Midbrain (tissue), 1 donor: ENCODE results near the gene FOXP1.
"Not testable (repeated sequence)": the region's sequence is repeated elsewhere in the genome, so short reads cannot be mapped to it uniquely, and the experiment has no call there.

Experiments
- DNase-seq: peaks from one replicate; lab custom pipeline; 2025; lab: John Stamatoyannopoulos, UW

The FOXP1 gene

DNA sequence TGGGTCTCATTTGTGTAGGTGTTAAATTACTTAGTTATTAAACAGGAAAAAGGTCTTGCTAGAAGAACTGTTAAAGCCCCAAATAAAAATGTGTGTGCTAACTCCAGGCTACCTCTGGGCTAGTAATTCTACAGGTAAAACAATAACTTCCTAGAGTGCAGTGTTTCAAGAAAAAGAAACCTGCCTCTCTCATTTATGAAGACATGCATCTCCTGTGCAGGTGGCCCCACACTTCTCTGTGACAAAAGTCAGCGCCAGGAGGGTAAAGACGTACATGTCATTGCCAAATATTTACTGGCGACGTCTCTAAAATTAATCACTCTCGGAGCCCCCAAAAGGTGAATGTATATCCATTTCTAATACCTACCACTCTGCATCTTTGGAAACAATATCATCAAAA, 131.7 kb downstream of the FOXP1 start:
- no peak for DNase-seq

DNA sequence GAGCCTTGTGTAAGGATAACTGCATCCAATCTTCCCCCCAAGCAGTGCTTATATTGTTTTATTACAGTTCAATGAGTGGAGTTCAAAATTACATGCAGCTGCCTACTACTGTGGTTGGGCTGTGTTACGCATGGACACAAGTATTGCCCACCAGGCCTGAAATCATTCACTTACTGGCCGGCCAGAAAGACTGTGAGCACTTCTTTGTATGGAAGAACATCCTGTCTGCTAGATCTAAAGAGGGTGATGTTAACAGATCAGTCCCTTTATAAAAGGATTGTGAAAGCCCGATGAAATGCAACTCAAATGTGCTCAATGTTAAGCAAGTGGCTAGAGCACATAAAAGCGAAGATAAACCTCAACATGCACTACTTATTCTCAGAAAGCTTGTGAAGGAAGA, 132.5 kb downstream of the FOXP1 start:
- no peak for DNase-seq

DNA sequence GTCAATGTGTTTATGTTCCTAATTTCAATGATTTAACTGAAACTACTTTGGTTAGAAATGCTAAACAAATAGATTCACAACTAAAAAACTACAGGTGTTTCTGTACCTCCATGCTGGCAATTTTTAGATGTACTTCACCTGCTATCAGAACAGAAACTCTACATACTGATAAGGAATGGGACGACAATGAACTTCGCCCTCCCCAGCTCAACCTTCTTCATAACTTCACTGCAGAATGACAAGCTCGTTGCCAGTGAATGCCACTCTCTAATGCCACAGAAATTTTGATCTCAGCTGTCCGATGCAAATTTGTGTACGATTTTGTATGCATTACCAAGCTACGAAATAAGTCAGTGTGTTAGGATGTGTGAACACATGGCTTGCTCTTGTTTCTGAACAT, 133.4 kb downstream of the FOXP1 start:
- no peak for DNase-seq

DNA sequence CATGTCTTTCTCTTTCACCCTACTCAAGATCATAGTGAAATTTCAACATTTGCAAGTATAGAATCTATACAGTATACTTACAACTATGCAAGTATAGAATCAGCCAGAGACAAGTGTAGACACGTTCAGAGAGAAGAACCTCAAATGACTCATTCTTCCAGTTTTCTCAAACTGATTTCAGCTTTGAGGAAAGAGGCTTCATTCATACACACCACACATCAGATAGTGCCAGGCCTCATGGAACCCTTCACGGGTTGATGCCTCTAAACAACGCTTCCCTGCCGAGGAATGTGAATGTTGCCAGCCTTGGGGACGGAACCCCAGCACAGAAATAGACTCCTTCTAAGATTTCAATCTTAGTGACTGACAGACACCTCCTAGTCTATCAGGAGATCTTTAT, 135.7 kb downstream of the FOXP1 start:
- no peak for DNase-seq

GRCh38 chr3:71447197-71447596, 136.3 kb downstream of the FOXP1 start:
- DNase-seq: no peak

DNA sequence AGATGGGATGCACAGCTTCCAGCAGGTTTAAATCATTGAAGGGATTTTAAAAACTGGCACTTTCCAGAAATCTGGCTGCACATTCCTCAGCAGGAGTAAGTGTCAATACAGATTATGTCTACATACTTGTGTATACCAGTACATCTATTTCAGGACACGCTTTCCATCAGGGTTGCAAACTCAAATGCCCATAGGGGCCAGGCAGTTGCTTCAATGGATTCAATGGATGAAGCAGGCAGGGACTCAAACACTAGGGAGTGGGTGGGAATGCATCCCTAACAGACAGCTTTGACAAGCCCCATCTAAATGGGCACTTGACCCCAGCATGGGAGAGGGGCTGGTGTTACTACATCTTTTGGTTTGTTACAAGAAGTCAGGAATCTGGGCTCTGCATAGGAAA, 136.8 kb downstream of the FOXP1 start:
- no peak for DNase-seq

GRCh38 chr3:71446260-71446659, 137.3 kb downstream of the FOXP1 start:
- no peak for DNase-seq

- DNase-seq: no peak
Measured at GRCh38 chr3:71444861-71445259, 138.7 kb downstream of the FOXP1 start.

DNA sequence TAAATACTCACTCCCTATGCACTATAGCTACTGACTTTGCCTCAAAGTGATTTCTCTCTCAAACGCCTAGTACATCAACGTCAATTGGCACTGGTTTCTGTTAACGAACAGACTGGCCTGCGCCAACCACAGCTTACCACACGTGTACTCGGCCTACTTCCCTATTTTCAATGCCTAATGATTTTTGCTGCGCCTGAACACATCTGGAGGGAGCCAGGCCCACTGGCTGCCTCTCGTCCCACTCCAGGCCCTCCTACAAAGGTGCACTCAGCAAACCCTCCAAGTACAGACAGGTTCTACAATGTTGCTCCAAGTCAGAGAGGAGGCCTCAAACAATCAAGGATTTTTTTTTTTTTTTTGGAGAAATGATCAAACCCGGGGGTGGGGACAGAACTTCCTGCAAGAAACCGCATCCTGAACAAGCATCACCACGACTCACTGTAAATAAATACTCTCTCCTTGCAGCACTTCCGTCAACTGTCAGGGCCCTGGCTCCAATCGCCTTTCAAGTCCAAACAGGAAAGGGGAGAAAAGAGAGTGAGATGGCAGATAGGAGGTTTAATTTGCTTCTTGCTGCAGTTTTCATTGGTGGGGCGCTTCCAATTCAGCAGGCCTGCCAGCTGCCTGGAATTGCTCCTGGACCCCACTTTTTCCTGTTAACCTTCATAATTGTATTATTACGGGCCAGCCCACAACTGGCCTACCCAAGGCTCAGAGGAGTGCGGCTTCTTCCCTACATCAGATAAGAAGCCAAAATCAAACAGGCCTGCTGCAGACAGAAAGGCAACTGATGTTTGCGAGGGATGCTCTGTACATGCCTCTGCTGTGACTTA, 139.3 kb downstream of the FOXP1 start:
- no peak for DNase-seq

GRCh38 chr3:71443332-71443731, 140.2 kb downstream of the FOXP1 start:
- no peak for DNase-seq

DNA sequence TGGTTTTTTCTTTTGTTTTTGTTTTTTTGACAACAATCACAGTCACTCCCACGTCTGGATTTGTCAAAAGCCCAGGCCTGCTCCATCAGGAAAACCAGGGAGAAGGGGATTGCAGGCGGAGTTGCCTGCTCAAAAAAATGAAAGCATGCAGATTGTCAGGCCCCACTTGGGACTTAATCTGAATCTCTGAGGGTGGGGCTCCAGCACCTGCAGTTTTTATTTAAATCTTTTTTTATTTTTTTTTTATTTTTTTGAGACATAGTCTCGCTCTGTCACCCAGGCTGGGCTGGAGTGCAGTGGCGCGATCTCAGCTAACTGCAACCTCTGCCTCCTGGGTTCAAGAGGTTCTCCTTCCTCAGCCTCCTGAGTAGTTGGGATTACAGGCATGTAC, 140.9 kb downstream of the FOXP1 start:
- no peak for DNase-seq

- no peak for DNase-seq
Measured at GRCh38 chr3:71441925-71442651, 141.4 kb downstream of the FOXP1 start.

DNA sequence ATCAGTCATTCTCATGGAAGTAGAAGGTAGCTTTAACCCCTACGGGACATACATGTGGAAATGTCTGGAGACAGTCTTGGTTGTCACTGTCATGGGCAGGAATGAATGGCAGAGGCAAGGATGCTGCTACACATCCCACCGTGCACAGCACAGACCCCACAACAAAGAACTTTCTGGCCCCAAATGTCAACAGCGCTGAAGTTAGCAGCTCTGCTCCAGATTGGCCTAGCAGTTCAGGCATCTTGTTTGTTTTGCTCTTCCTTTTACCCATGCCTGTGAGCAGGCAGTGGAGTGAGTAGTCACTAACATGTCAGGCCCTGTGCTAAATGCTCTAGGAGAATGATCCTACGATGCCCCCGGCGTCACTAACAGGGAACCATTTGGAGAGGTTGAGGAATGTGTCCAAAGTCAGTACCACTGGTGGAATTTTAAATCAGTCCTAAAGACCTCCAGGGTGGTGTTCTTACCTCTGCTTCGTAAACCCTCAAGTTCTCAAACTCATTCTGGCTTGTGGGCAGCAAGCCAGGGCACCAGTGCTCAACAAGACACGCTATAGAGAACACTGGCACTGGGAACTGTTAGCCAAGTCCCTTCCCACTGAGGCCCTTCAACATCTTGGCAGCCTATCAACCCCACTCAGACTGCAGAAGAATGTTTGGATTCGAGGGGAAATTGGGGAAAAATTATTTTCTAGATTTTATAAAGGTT, 142.2 kb downstream of the FOXP1 start:
- DNase-seq: peak; percentile 37

- no peak for DNase-seq
Measured at GRCh38 chr3:71438904-71439303, 144.6 kb downstream of the FOXP1 start.

GRCh38 chr3:71438071-71438685, 145.3 kb downstream of the FOXP1 start:
- DNase-seq: no peak

- DNase-seq: no peak
Measured at GRCh38 chr3:71436337-71436736, 147.2 kb downstream of the FOXP1 start.

DNA sequence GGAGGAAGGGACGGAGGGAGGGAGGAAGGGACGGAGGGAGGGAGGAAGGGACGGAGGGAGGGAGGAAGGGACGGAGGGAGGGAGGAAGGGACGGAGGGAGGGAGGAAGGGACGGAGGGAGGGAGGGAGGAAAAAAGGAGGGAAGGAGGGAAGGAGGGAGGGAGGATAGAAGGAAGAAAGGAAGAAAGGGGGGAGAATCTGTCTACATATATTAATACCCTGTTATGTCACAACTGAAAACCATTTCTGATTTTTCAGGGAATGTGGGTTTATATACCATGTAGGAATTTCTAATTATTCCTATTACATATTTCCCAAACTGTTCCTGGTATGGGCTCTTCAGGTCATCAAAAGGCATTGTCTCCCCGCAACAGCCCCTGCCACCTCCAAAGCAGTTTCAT, 147.7 kb downstream of the FOXP1 start:
- DNase-seq: not testable (repeated sequence)

GRCh38 chr3:71433631-71434030, 149.9 kb downstream of the FOXP1 start:
- DNase-seq: no peak

DNA sequence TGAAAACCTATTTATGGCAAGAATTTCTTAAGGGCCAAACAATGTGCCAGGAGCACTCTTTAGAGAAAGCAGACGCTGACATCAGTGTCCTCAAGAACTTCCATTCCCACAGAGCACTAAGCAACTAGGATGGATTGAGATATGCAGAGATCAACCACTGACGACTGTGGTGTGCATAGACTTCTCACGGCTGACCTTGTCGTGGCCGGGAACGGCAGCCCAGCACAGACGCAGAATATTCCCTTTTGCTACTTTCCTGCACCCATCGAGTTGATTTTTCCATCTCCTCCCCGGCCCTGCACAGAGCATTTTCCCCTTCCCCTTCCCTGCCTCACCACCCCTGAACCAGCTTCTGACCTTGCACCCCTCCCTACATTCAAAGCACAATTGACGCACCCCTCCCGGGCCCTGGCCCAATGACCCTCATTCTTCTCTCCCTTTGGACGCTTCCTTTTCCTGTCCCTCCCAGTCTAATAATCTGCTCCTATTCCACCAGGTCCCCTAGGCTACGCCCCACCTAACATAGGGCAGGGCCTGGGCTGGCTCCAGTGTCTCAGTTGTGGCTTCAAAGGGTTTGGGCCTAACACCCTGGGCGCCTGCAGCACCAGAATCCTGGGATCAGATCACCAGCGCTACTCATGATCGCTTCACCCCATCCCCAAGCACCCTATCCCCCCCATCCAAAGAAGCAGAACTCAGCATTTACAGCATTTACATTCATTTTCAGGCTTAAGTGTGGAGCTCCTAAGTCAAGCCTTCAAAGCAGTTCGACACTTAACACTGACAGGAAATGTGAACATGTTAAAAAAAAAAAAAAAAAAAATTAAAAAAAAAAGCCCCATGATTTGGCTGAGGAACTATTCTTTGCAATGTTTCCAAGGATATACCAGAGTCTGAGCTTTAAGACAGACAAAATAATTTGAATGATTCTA, 151.2 kb downstream of the FOXP1 start:
- DNase-seq: no peak

DNA sequence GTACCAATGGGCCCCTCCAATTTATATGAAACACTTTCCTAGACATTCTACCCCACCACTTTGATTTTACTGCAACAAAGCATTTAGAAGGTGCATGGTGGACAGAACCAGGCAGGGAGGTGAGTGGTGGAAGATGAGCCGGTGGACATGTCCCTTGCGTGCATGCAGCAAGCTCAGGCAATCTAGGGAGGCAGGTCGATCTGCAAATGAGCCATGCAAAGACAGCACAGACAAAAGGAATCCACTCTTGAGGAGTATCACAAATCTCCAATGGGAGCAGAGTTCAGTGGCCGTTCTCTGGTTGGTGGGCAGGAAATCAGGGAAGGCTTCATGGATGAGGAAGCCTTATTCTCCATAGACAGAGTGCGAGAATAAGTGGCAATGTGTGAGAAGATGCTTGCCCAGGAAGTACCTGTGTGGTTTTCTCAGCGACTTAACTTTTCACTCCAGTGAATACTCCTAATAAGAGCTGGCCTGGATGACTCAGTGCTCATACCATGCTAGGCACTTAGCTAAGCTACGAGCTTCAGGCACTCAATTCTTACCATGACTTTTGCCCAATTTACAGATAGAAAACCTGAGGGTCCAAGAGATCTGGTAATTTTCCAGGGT, 152.5 kb downstream of the FOXP1 start:
- no peak for DNase-seq

GRCh38 chr3:71429597-71429988, 153.9 kb downstream of the FOXP1 start:
- no peak for DNase-seq
